ENCODE measurements around the gene MBOAT1. TPM values are rescaled to one million over a fixed set of nuclear protein-coding genes. Genes with fewer than 3 reads are reported as not detected.

Gene MBOAT1
- total and polyA plus RNA-seq, 2 of the 13 experiments (the other 11 are each of a cell fraction or from before 2014, with no cell fraction given), result not detected

- TF ChIP-seq FOXO4 (CRISPR knock-in tag; conservative IDR thresholded peaks at IDR 0.05) (no peak), ZKSCAN1 (IDR thresholded peaks at IDR 0.05; ENCODE audit: low read length) (no peak), ZNF343 (CRISPR knock-in tag; IDR thresholded peaks at IDR 0.05) (no peak), FOXK2 (IDR thresholded peaks at IDR 0.05) (no peak), TFAP4 (IDR thresholded peaks at IDR 0.05; ENCODE audit: borderline replicate concordance, low read depth) (no peak), AKNA (CRISPR knock-in tag; IDR thresholded peaks at IDR 0.05; ENCODE audit: borderline replicate concordance) (no peak), SNAI1 (CRISPR knock-in tag; IDR thresholded peaks at IDR 0.05; ENCODE audit: borderline replicate concordance) (no peak), STAG1 (CRISPR knock-in tag; IDR thresholded peaks at IDR 0.05) (no peak), ZNF558 (CRISPR knock-in tag; IDR thresholded peaks at IDR 0.05; ENCODE audit: borderline replicate concordance) (no peak), MYNN (CRISPR knock-in tag; IDR thresholded peaks at IDR 0.05; ENCODE audit: low read depth) (no peak), GTF2F1 (IDR thresholded peaks at IDR 0.05; ENCODE audit: low read length) (no peak), CENPBD1 (CRISPR knock-in tag; IDR thresholded peaks at IDR 0.05; ENCODE audit: borderline replicate concordance, low read depth) (no peak), PHF5A (CRISPR knock-in tag; IDR thresholded peaks at IDR 0.05; ENCODE audit: low read depth, unreplicated experiment) (no peak), ATF4 (CRISPR knock-in tag; IDR thresholded peaks at IDR 0.05) (no peak)
These were observed 8.1 kb upstream of the MBOAT1 start (continued) for GRCh38 chr6:20220359-20220758.

Measured in HepG2 (cell line).